Choroid plexus epithelial cell (primary cell): ENCODE results near the gene SCART1.

Source experiments
- DNase-seq: peaks from one replicate; pipeline ENCODE4 v3.0.0-alpha.2; 2010; ENCODE audit warnings: low read depth
- H3K4me3 ChIP-seq: 2 replicates; pipeline ENCODE4 v1.5.1; 2011; ENCODE audit warnings: low read depth, mild to moderate bottlenecking, control low read depth, low read length, moderate library complexity
- CTCF ChIP-seq: conservative IDR thresholded peaks from 2 replicates; pipeline ENCODE4 v1.5.1; 2011; ENCODE audit warnings: low read depth, mild to moderate bottlenecking, control low read depth, inconsistent platforms, low read length, moderate library complexity

The SCART1 gene

GRCh38 chr10:133473270-133473669 lies 19.5 kb downstream of the SCART1 start:
- no peak for DNase-seq
- no peak overlapping the region for H3K4me3 ChIP-seq
- TF ChIP-seq CTCF: no peak

- DNase-seq: no peak
- H3K4me3 ChIP-seq: no peak overlapping the region
- no peak for TF ChIP-seq CTCF
Observed at GRCh38 chr10:133474027-133474426, 20.3 kb downstream of the SCART1 start.

GRCh38 chr10:133474665-133475424 lies 21.1 kb downstream of the SCART1 start:
- DNase-seq: no peak
- H3K4me3 ChIP-seq: no peak overlapping the region
- no peak for TF ChIP-seq CTCF

- H3K4me3 ChIP-seq: no peak overlapping the region
- no peak for TF ChIP-seq CTCF
- no peak for DNase-seq
Observed at GRCh38 chr10:133475425-133475734, 21.6 kb downstream of the SCART1 start.

GRCh38 chr10:133475821-133476640 lies 22.3 kb downstream of the SCART1 start:
- no peak for DNase-seq
- no peak for TF ChIP-seq CTCF
- no peak overlapping the region for H3K4me3 ChIP-seq

- no peak for DNase-seq
- TF ChIP-seq CTCF: no peak
- H3K4me3 ChIP-seq: no peak overlapping the region
Observed at GRCh38 chr10:133476641-133476990, 22.9 kb downstream of the SCART1 start.
